HepG2 (cell line): Measurements from ENCODE around the gene NUTF2. TPM values are rescaled to one million over a fixed set of nuclear protein-coding genes. Genes with fewer than 3 reads are reported as not detected.

ENCODE experiments used
- ATF7-NPFF ChIP-seq: sonication (generic); formaldehyde crosslinking; IDR thresholded peaks from 2 replicates; pipeline ENCODE4 v1.8.1; 2023; ENCODE audit warnings: mild to moderate bottlenecking, low read depth, missing genetic modification reagents, moderate library complexity
- CERS6 ChIP-seq: sonication (generic); formaldehyde crosslinking; IDR thresholded peaks from 2 replicates; pipeline ENCODE4 v1.5.0; 2020; ENCODE audit warnings: missing genetic modification reagents
- FOXA3 ChIP-seq: IDR thresholded peaks from 2 replicates; pipeline ENCODE4 v1.6.1; 2016; ENCODE audit warnings: missing genetic modification reagents, missing compliant biosample characterization
- FOXO1 ChIP-seq: sonication (generic); formaldehyde crosslinking; IDR thresholded peaks from 2 replicates; pipeline ENCODE4 v1.4.0; 2020; ENCODE audit warnings: missing genetic modification reagents
- GPN1 ChIP-seq: sonication (generic); formaldehyde crosslinking; IDR thresholded peaks from 2 replicates; pipeline ENCODE4 v1.5.1; 2020; ENCODE audit warnings: missing genetic modification reagents, borderline replicate concordance
- KAT7 ChIP-seq: IDR thresholded peaks from 2 replicates; pipeline ENCODE4 v1.6.1; 2018; ENCODE audit warnings: borderline replicate concordance, missing compliant biosample characterization
- LCORL ChIP-seq, 2 experiments: fragments of 450-650 bp in 1 of 2; sonication (generic) in 1 of 2; formaldehyde crosslinking in 1 of 2; IDR thresholded peaks; 2 replicates each; pipeline versions ENCODE4 v1.5.0 to v1.6.1; 2017 to 2020; ENCODE audit warnings: antibody characterized with exemption in 1 of 2, missing genetic modification reagents in 1 of 2
- MTA1 ChIP-seq: sonication (generic); formaldehyde crosslinking; IDR thresholded peaks from 2 replicates; pipeline ENCODE4 v1.4.0; 2020; ENCODE audit warnings: missing genetic modification reagents, mild to moderate bottlenecking, borderline replicate concordance
- PBX2 ChIP-seq: IDR thresholded peaks from 2 replicates; pipeline ENCODE4 v1.6.1; 2016; ENCODE audit warnings: control low read depth
- PHF21A ChIP-seq: sonication (generic); formaldehyde crosslinking; IDR thresholded peaks from 2 replicates; pipeline ENCODE4 v1.5.0; 2020; ENCODE audit warnings: mild to moderate bottlenecking, missing genetic modification reagents
- PHF5A ChIP-seq: IDR thresholded peaks from one replicate; pipeline ENCODE4 v1.6.1; 2018; ENCODE audit warnings: low read depth, missing genetic modification reagents; ENCODE audit not compliant: unreplicated experiment
- RAD51 ChIP-seq: fragments of 450-650 bp; IDR thresholded peaks from 2 replicates; pipeline ENCODE4 v1.6.1; 2016; ENCODE audit warnings: borderline replicate concordance
- RFX5 ChIP-seq: IDR thresholded peaks from 2 replicates; pipeline ENCODE4 v1.6.1; 2011; ENCODE audit warnings: low read depth, low read length, improper control_type of control experiment
- SETDB1 ChIP-seq: sonication (generic); formaldehyde crosslinking; IDR thresholded peaks from 2 replicates; pipeline ENCODE4 v1.5.1; 2020; ENCODE audit warnings: missing genetic modification reagents, mild to moderate bottlenecking, borderline replicate concordance
- TAF15 ChIP-seq: fragments of 200-400 bp; formaldehyde crosslinking; IDR thresholded peaks from one replicate; pipeline ENCODE4 v1.6.1; 2018; ENCODE audit warnings: mild to moderate bottlenecking, low read depth, low read length; ENCODE audit not compliant: poor library complexity, severe bottlenecking
- TEF ChIP-seq: sonication (generic); formaldehyde crosslinking; IDR thresholded peaks from 2 replicates; pipeline ENCODE4 v1.5.0; 2020; ENCODE audit warnings: missing genetic modification reagents
- ZBTB21 ChIP-seq: sonication (generic); formaldehyde crosslinking; IDR thresholded peaks from 2 replicates; pipeline ENCODE4 v1.4.0; 2020; ENCODE audit warnings: missing genetic modification reagents
- ZBTB26 ChIP-seq: IDR thresholded peaks from 2 replicates; pipeline ENCODE4 v1.6.1; 2016; ENCODE audit warnings: missing compliant biosample characterization, missing genetic modification reagents, borderline replicate concordance
- ZNF30 ChIP-seq: sonication (generic); formaldehyde crosslinking; IDR thresholded peaks from 2 replicates; pipeline ENCODE4 v1.5.0; 2020; ENCODE audit warnings: mild to moderate bottlenecking, missing genetic modification reagents
- ZNF776 ChIP-seq: sonication (generic); formaldehyde crosslinking; IDR thresholded peaks from 2 replicates; pipeline ENCODE4 v1.4.0; 2020; ENCODE audit warnings: mild to moderate bottlenecking, missing genetic modification reagents
- polyA plus RNA-seq, 8 experiments: library from polyadenylated mRNA; depleted of rRNA in 3 of 8; stranded (reverse) in 7 of 8; unstranded in 1 of 8; fragments of >200 nt; fragmentation: Illumina TruSeq in 4 of 8; extraction: Trizol in 4 of 8; gene quantifications; 2 replicates each; pipeline versions ENCODE4 v1.2.1 to v1.2.3, GENCODE V29; 2011 to 2016; ENCODE audit warnings: low read depth in 4 of 8, missing spikeins in 1 of 8, mixed read lengths in 1 of 8; ENCODE audit not compliant: insufficient read depth in 1 of 8
- total RNA-seq, 5 experiments: library from RNA; depleted of rRNA; stranded (reverse); fragments of >200 nt; fragmentation: Illumina TruSeq; extraction: Trizol; gene quantifications; 2 replicates each; pipeline ENCODE4 v1.2.3, GENCODE V29; 2016; ENCODE audit warnings: low read depth in 1 of 5
- TF ChIP-seq, protein P1 (sequence below): sonication (generic); formaldehyde crosslinking; IDR thresholded peaks from 2 replicates; pipeline ENCODE4 v1.8.1; 2023; ENCODE audit warnings: mild to moderate bottlenecking, missing genetic modification reagents, borderline replicate concordance
- TF ChIP-seq, protein P2 (sequence below): sonication (generic); formaldehyde crosslinking; IDR thresholded peaks from 2 replicates; pipeline ENCODE4 v1.8.0; 2022; ENCODE audit warnings: mild to moderate bottlenecking, missing genetic modification reagents, moderate library complexity
- TF ChIP-seq, protein P3 (sequence below): fragments of 450-650 bp; IDR thresholded peaks from 2 replicates; pipeline ENCODE4 v1.6.1; 2016

NUTF2 gene
- total and polyA plus RNA-seq, 2 of the 13 experiments (the other 11 are each of a cell fraction or from before 2014, with no cell fraction given): 168 to 214 TPM

DNA sequence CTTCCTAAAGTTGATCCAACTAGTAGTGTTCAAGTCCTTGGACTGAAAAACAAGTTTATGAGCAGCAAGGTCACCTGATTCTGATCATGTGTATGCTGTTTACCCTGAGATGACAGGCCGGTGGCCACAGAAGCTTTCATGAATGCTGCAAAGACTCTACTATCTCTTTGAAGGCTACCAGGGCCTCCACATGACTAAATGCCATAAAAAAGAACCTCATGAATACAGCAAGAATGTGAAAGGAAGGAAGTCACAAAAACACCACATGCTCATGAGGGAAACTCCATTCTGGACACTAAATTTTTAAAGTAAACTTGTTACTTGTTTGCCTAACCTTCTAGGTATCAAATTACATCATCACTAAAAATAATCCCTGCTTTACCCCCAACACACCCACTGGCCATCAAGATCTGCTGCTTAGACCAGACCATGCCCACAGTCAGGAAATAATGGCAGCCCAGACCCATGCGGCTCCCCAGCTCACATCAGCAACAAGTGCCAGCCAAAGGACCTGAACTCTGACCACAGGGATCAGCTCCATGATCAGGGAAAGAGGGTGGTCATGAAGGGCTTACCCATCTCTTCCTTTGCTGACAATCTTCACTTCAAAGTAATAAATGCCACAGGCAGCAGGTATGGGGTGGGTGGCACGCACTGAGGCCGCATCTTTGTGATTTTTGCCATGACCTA, 41.7 kb upstream of the NUTF2 start (continued):
- TF ChIP-seq, protein P1, sequence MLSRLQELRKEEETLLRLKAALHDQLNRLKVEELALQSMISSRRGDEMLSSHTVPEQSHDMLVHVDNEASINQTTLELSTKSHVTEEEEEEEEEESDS (CRISPR knock-in tag): no peak
- TF ChIP-seq ZNF776 (CRISPR knock-in tag) (no peak), FOXA3 (CRISPR knock-in tag) (peak; percentile 73), CERS6 (CRISPR knock-in tag) (no peak), LCORL (IDR thresholded peaks at IDR 0.05) (no peak), LCORL (CRISPR knock-in tag; IDR thresholded peaks at IDR 0.05) (no peak), GPN1 (no peak), TAF15 (no peak), TEF (CRISPR knock-in tag) (no peak), RAD51 (peak; percentile 59), PHF21A (CRISPR knock-in tag) (peak; percentile 27; the same call in 1 of the 2 replicates), MTA1 (CRISPR knock-in tag) (no peak), PBX2 (no peak), FOXO1 (CRISPR knock-in tag) (peak; percentile 45; the same call in 1 of the 2 replicates), RFX5 (no peak), ATF7-NPFF (no peak), ZBTB26 (CRISPR knock-in tag) (no peak), PHF5A (no peak), ZNF30 (no peak), KAT7 (CRISPR knock-in tag) (no peak), ZBTB21 (0 out of 2 replicates have a peak, but pooled peaks have one; percentile 19), SETDB1 (CRISPR knock-in tag) (no peak)
- TF ChIP-seq, protein P2, sequence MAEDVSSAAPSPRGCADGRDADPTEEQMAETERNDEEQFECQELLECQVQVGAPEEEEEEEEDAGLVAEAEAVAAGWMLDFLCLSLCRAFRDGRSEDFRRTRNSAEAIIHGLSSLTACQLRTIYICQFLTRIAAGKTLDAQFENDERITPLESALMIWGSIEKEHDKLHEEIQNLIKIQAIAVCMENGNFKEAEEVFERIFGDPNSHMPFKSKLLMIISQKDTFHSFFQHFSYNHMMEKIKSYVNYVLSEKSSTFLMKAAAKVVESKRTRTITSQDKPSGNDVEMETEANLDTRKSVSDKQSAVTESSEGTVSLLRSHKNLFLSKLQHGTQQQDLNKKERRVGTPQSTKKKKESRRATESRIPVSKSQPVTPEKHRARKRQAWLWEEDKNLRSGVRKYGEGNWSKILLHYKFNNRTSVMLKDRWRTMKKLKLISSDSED: no peak
- TF ChIP-seq, protein P3, sequence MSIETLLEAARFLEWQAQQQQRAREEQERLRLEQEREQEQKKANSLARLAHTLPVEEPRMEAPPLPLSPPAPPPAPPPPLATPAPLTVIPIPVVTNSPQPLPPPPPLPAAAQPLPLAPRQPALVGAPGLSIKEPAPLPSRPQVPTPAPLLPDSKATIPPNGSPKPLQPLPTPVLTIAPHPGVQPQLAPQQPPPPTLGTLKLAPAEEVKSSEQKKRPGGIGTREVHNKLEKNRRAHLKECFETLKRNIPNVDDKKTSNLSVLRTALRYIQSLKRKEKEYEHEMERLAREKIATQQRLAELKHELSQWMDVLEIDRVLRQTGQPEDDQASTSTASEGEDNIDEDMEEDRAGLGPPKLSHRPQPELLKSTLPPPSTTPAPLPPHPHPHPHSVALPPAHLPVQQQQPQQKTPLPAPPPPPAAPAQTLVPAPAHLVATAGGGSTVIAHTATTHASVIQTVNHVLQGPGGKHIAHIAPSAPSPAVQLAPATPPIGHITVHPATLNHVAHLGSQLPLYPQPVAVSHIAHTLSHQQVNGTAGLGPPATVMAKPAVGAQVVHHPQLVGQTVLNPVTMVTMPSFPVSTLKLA: peak; percentile 51; the same call in 1 of the 2 replicates
